GM12892 (cell line): Measurements from ENCODE around the gene FAM217A.

ENCODE experiments used
- DNase-seq: peaks from one replicate; pipeline ENCODE4 v3.0.0; 2011; ENCODE audit not compliant: insufficient read length
- FAIRE-seq: peaks from 2 replicates; lab custom pipeline; 2011; peaks lifted over from hg19 to GRCh38; lab: Jason Lieb, UNC
- POLR2A ChIP-seq: IDR thresholded peaks from 2 replicates; pipeline ENCODE4 v1.6.1; 2011; ENCODE audit warnings: low read depth, low read length, control low read depth
- POLR2AphosphoS5 ChIP-seq: IDR thresholded peaks from 2 replicates; pipeline ENCODE4 v1.6.1; 2011; ENCODE audit warnings: low read depth, low read length, control low read depth
- TAF1 ChIP-seq: IDR thresholded peaks from 2 replicates; pipeline ENCODE4 v1.6.1; 2011; ENCODE audit warnings: low read depth, mild to moderate bottlenecking, control low read depth, low read length, borderline replicate concordance

FAM217A gene

GRCh38 chr6:4074478-4075235, 4.3 kb downstream of the FAM217A start:
- no peak for TF ChIP-seq POLR2A
- TF ChIP-seq TAF1 = no peak
- no peak for TF ChIP-seq POLR2AphosphoS5
- FAIRE-seq (no peak), DNase-seq (no peak)

GRCh38 chr6:4071330-4071729, 7.6 kb downstream of the FAM217A start:
- DNase-seq (no peak), FAIRE-seq (no peak)
- no peak for TF ChIP-seq POLR2A
- no peak for TF ChIP-seq POLR2AphosphoS5
- no peak for TF ChIP-seq TAF1

GRCh38 chr6:4069199-4069598, 9.7 kb downstream of the FAM217A start:
- TF ChIP-seq POLR2A (no peak), POLR2AphosphoS5 (no peak)
- FAIRE-seq = no peak
- DNase-seq = no peak

- TF ChIP-seq POLR2A = no peak
- TF ChIP-seq TAF1 = no peak
- TF ChIP-seq POLR2AphosphoS5 = no peak
- FAIRE-seq = no peak
- DNase-seq = no peak
Measured at GRCh38 chr6:4067673-4068072, 11.3 kb downstream of the FAM217A start.

- DNase-seq (no peak), FAIRE-seq (no peak)
- peak; percentile 64 for TF ChIP-seq POLR2AphosphoS5
- TF ChIP-seq TAF1 = no peak
- TF ChIP-seq POLR2A = peak; percentile 44
Measured at GRCh38 chr6:4066029-4066755, 12.7 kb downstream of the FAM217A start.

GRCh38 chr6:4059115-4059777, 19.7 kb downstream of the FAM217A start:
- TF ChIP-seq TAF1 (no peak), POLR2AphosphoS5 (no peak), POLR2A (no peak)
- FAIRE-seq (no peak), DNase-seq (no peak)

GRCh38 chr6:4057036-4057435, 21.9 kb downstream of the FAM217A start:
- DNase-seq = no peak
- TF ChIP-seq POLR2AphosphoS5 (no peak), POLR2A (no peak), TAF1 (no peak)
- FAIRE-seq = no peak

- no peak for FAIRE-seq
- TF ChIP-seq POLR2A (no peak), TAF1 (no peak), POLR2AphosphoS5 (no peak)
- no peak for DNase-seq
Measured at GRCh38 chr6:4055420-4056041, 23.4 kb downstream of the FAM217A start.

- DNase-seq (no peak), FAIRE-seq (no peak)
- TF ChIP-seq POLR2AphosphoS5 = no peak
- no peak for TF ChIP-seq TAF1
- TF ChIP-seq POLR2A = no peak
Measured at GRCh38 chr6:4049246-4049645, 29.7 kb downstream of the FAM217A start.

- TF ChIP-seq TAF1 (no peak), POLR2A (no peak), POLR2AphosphoS5 (no peak)
- FAIRE-seq (no peak), DNase-seq (no peak)
Measured at GRCh38 chr6:4041480-4041879, 37.5 kb downstream of the FAM217A start.

GRCh38 chr6:4039348-4039747, 39.6 kb downstream of the FAM217A start:
- no peak for TF ChIP-seq POLR2AphosphoS5
- no peak for TF ChIP-seq TAF1
- no peak for TF ChIP-seq POLR2A
- DNase-seq (no peak), FAIRE-seq (no peak)
